GM23338 (cell line): ENCODE measurements around the gene POLG2. TPM values are rescaled to one million over a fixed set of nuclear protein-coding genes. Genes with fewer than 3 reads are reported as not detected.

Experiments used
- ATAC-seq: fragments of 200-7000 bp; cut with Tn5 transposase; 3 replicates; pipeline ENCODE4 v1.9.1; 2020
- DNase-seq: peaks from one replicate; pipeline ENCODE4 v3.0.0-alpha.2; 2015; ENCODE audit warnings: low spot score
- H2AFZ ChIP-seq: fragments of 200-600 bp; sonication (generic); 2 replicates; pipeline ENCODE4 v1.8.0; 2016; ENCODE audit warnings: antibody characterized with exemption, mild to moderate bottlenecking, moderate library complexity
- H3F3A ChIP-seq: fragments of 200-600 bp; sonication (generic); replicated peaks from 2 replicates; pipeline ENCODE4 v1.8.0; 2017; ENCODE audit warnings: antibody characterized with exemption, mixed run types, low read depth
- H3K27ac ChIP-seq: fragments of 200-600 bp; sonication (generic); 2 replicates; pipeline ENCODE4 v1.6.1; 2016; ENCODE audit warnings: low read depth
- H3K27me3 ChIP-seq: fragments of 200-600 bp; sonication (generic); 2 replicates; pipeline ENCODE4 v1.8.0; 2016; ENCODE audit warnings: mild to moderate bottlenecking, mixed run types, moderate library complexity; ENCODE audit not compliant: insufficient read depth
- H3K36me3 ChIP-seq: fragments of 200-600 bp; sonication (generic); 2 replicates; pipeline ENCODE4 v1.8.0; 2016; ENCODE audit warnings: mild to moderate bottlenecking; ENCODE audit not compliant: insufficient read depth
- H3K4me1 ChIP-seq: fragments of 200-600 bp; sonication (generic); 2 replicates; pipeline ENCODE4 v1.8.0; 2016; ENCODE audit warnings: mild to moderate bottlenecking, moderate library complexity; ENCODE audit not compliant: insufficient read depth
- H3K4me2 ChIP-seq: fragments of 200-600 bp; sonication (generic); 2 replicates; pipeline ENCODE4 v1.7.1; 2017; ENCODE audit warnings: mixed run types
- H3K4me3 ChIP-seq: fragments of 200-600 bp; sonication (generic); 2 replicates; pipeline ENCODE4 v1.6.1; 2016; ENCODE audit warnings: mixed run types
- H3K79me2 ChIP-seq: fragments of 200-600 bp; sonication (generic); replicated peaks from 2 replicates; pipeline ENCODE4 v1.8.0; 2017; ENCODE audit warnings: mild to moderate bottlenecking; ENCODE audit not compliant: insufficient read depth
- H3K9me2 ChIP-seq: fragments of 200-600 bp; sonication (generic); 2 replicates; pipeline ENCODE4 v1.8.0; 2017; ENCODE audit not compliant: insufficient read depth
- H4K20me1 ChIP-seq: fragments of 200-600 bp; sonication (generic); replicated peaks from 2 replicates; pipeline ENCODE4 v1.8.0; 2017; ENCODE audit warnings: mild to moderate bottlenecking; ENCODE audit not compliant: insufficient read depth
- H3K27ac Mint-ChIP-seq: 2 replicates; pipeline ENCODE4 v1.8.0; 2020; ENCODE audit warnings: inconsistent platforms, mild to moderate bottlenecking, moderate library complexity, mixed read lengths
- H3K27me3 Mint-ChIP-seq: 3 replicates; pipeline ENCODE4 v1.8.0; 2022; ENCODE audit warnings: low read depth, mild to moderate bottlenecking, moderate library complexity, mixed read lengths, inconsistent platforms; ENCODE audit not compliant: insufficient read depth, poor library complexity
- H3K36me3 Mint-ChIP-seq: 3 replicates; pipeline ENCODE4 v1.8.0; 2021; ENCODE audit warnings: low read depth, mild to moderate bottlenecking, inconsistent platforms, moderate library complexity, mixed read lengths
- H3K4me1 Mint-ChIP-seq: 3 replicates; pipeline ENCODE4 v1.8.0; 2020; ENCODE audit warnings: mild to moderate bottlenecking, inconsistent platforms, mixed read lengths
- H3K4me3 Mint-ChIP-seq: 3 replicates; pipeline ENCODE4 v1.8.0; 2021; ENCODE audit warnings: moderate library complexity, mild to moderate bottlenecking, inconsistent platforms, mixed read lengths
- H3K9me3 Mint-ChIP-seq: 3 replicates; pipeline ENCODE4 v1.8.0; 2020; ENCODE audit warnings: moderate library complexity, mild to moderate bottlenecking, inconsistent platforms, mixed read lengths
- CREB1 ChIP-seq: fragments of 250-450 bp; sonication (Bioruptor Pico); IDR thresholded peaks from 2 replicates; pipeline ENCODE4 v1.5.0; 2020; ENCODE audit warnings: low read depth, mild to moderate bottlenecking, moderate library complexity
- CTCF ChIP-seq, 2 experiments: fragments of 200-600 bp in 1 of 2; sonication (generic) in 1 of 2; conservative IDR thresholded peaks; 2 replicates each; pipeline versions ENCODE4 v1.5.1 to v1.6.1; 2016 to 2017; ENCODE audit warnings: antibody characterized with exemption in 2 of 2, low read depth in 2 of 2, mild to moderate bottlenecking in 2 of 2, moderate library complexity in 1 of 2
- EZH2 ChIP-seq: fragments of 200-600 bp; sonication (generic); IDR thresholded peaks from one replicate; pipeline ENCODE4 v1.8.0; 2017; ENCODE audit warnings: antibody characterized with exemption, mild to moderate bottlenecking, low read depth; ENCODE audit not compliant: unreplicated experiment
- EZH2phosphoT487 ChIP-seq: fragments of 200-600 bp; sonication (generic); IDR thresholded peaks from one replicate; pipeline ENCODE4 v1.8.1; 2018; ENCODE audit warnings: antibody characterized with exemption; ENCODE audit not compliant: unreplicated experiment
- JUNB ChIP-seq: IDR thresholded peaks from one replicate; pipeline ENCODE4 v1.6.1; 2016; ENCODE audit warnings: antibody characterized with exemption; ENCODE audit not compliant: unreplicated experiment
- NANOG ChIP-seq: IDR thresholded peaks from 2 replicates; pipeline ENCODE4 v1.6.1; 2016; ENCODE audit warnings: antibody characterized with exemption, borderline replicate concordance
- POLR2AphosphoS5 ChIP-seq: IDR thresholded peaks from 2 replicates; pipeline ENCODE4 v1.6.1; 2016; ENCODE audit warnings: antibody characterized with exemption, low read depth
- STAT1 ChIP-seq: IDR thresholded peaks from one replicate; pipeline ENCODE4 v1.6.1; 2016; ENCODE audit warnings: antibody characterized with exemption; ENCODE audit not compliant: unreplicated experiment
- ZNF114 ChIP-seq: fragments of 250-450 bp; sonication (Bioruptor Pico); IDR thresholded peaks from 2 replicates; pipeline ENCODE4 v1.5.0; 2020; ENCODE audit warnings: mild to moderate bottlenecking, moderate library complexity
- ZNF331 ChIP-seq: fragments of 250-450 bp; sonication (Bioruptor Pico); IDR thresholded peaks from 2 replicates; pipeline ENCODE4 v1.5.0; 2020; ENCODE audit warnings: low read depth, mild to moderate bottlenecking, moderate library complexity
- ZNF462 ChIP-seq: fragments of 250-450 bp; sonication (Bioruptor Pico); IDR thresholded peaks from 2 replicates; pipeline ENCODE4 v1.5.0; 2020; ENCODE audit warnings: mild to moderate bottlenecking, moderate library complexity
- polyA plus RNA-seq: library from polyadenylated mRNA; unstranded; fragments of >200 nt; fragmentation: Nextera tagmentation; extraction: Ambion mirVana; gene quantifications from 2 replicates; pipeline ENCODE4 v1.2.1, GENCODE V29; 2016
- total RNA-seq: library from RNA; depleted of rRNA; stranded (reverse); fragments of >200 nt; shearing (Covaris generic); gene quantifications from 2 replicates; pipeline ENCODE4 v1.2.3, GENCODE V29; 2014
- TF ChIP-seq, protein P1 (sequence below): IDR thresholded peaks from one replicate; pipeline ENCODE4 v1.6.1; 2018; ENCODE audit warnings: antibody characterized with exemption; ENCODE audit not compliant: unreplicated experiment
- TF ChIP-seq, protein P2 (sequence below): IDR thresholded peaks from 2 replicates; pipeline ENCODE4 v1.6.1; 2016; ENCODE audit warnings: antibody characterized with exemption

The POLG2 gene
- total and polyA plus RNA-seq, 2 experiments from 2014 or later: 20.2 to 28.0 TPM

DNA sequence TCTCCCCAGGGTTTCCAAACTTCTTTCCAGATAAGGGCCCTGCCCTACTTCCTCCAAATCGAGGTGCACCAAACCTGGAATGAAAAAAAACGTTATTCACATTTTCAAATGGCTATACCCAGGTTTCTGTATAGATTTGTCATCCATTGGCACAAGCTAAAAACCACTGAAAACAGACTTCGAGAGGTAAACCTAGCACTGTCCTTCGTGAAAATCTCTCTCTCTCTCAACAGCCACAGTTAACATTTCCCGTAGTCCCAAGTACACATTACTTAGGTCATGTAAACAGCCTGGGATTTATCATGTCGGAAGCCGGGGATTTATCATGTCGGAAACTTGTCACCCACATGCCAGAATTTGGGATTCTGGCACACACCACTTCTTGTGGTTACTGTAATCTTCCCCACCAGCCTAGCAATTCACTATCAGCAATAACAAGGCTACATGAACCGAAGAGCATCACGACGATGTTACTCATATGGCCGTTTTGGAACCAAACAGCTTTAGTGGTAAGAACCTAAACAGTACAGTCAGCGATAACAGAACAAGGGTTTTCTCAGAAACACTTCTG lies 8.0 kb upstream of the POLG2 start:
- ATAC-seq (no peak), DNase-seq (no peak)
- peaks cover 60% of the 10 kb centered on the region for H4K20me1 ChIP-seq
- Mint-ChIP-seq H3K4me1 (peaks cover 56% of the 10 kb centered on the region), H3K36me3 (peaks cover 86% of the 10 kb centered on the region), H3K4me3 (peak overlapping the region; percentile 99), H3K27ac (peak overlapping the region; percentile 100), H3K27me3 (peaks cover 24% of the 10 kb centered on the region), H3K9me3 (peaks cover 4% of the 10 kb centered on the region; the same call in 1 of the 3 replicates)
- H3K4me2 ChIP-seq: peak overlapping the region; percentile 91
- H3K4me1 ChIP-seq: peaks cover 8% of the 10 kb centered on the region; the same call in 1 of the 2 replicates
- peaks cover 93% of the 10 kb centered on the region for H3K79me2 ChIP-seq
- H2AFZ ChIP-seq: no peak overlapping the region
- peaks cover 57% of the 10 kb centered on the region for H3K36me3 ChIP-seq
- H3K27me3 ChIP-seq: no peaks in the 10 kb centered on the region
- TF ChIP-seq ZNF462 (CRISPR knock-in tag) (no peak), CREB1 (CRISPR knock-in tag) (no peak), EZH2 (no peak), NANOG (no peak), JUNB (no peak), ZNF331 (CRISPR knock-in tag) (no peak), CTCF (conservative IDR thresholded peaks at IDR 0.05; ENCODE audit: low read depth in 2 of 2) (no peak), ZNF114 (CRISPR knock-in tag) (no peak), POLR2AphosphoS5 (no peak; the same call in 1 of the 2 replicates), STAT1 (no peak), EZH2phosphoT487 (no peak)
- TF ChIP-seq, protein P1, sequence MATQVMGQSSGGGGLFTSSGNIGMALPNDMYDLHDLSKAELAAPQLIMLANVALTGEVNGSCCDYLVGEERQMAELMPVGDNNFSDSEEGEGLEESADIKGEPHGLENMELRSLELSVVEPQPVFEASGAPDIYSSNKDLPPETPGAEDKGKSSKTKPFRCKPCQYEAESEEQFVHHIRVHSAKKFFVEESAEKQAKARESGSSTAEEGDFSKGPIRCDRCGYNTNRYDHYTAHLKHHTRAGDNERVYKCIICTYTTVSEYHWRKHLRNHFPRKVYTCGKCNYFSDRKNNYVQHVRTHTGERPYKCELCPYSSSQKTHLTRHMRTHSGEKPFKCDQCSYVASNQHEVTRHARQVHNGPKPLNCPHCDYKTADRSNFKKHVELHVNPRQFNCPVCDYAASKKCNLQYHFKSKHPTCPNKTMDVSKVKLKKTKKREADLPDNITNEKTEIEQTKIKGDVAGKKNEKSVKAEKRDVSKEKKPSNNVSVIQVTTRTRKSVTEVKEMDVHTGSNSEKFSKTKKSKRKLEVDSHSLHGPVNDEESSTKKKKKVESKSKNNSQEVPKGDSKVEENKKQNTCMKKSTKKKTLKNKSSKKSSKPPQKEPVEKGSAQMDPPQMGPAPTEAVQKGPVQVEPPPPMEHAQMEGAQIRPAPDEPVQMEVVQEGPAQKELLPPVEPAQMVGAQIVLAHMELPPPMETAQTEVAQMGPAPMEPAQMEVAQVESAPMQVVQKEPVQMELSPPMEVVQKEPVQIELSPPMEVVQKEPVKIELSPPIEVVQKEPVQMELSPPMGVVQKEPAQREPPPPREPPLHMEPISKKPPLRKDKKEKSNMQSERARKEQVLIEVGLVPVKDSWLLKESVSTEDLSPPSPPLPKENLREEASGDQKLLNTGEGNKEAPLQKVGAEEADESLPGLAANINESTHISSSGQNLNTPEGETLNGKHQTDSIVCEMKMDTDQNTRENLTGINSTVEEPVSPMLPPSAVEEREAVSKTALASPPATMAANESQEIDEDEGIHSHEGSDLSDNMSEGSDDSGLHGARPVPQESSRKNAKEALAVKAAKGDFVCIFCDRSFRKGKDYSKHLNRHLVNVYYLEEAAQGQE: no peak
- TF ChIP-seq, protein P2, sequence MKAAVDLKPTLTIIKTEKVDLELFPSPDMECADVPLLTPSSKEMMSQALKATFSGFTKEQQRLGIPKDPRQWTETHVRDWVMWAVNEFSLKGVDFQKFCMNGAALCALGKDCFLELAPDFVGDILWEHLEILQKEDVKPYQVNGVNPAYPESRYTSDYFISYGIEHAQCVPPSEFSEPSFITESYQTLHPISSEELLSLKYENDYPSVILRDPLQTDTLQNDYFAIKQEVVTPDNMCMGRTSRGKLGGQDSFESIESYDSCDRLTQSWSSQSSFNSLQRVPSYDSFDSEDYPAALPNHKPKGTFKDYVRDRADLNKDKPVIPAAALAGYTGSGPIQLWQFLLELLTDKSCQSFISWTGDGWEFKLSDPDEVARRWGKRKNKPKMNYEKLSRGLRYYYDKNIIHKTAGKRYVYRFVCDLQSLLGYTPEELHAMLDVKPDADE: no peak
- peak overlapping the region; percentile 76 for H3K27ac ChIP-seq
- no peaks in the 10 kb centered on the region for H3K9me2 ChIP-seq
- peak overlapping the region; percentile 100 for H3K4me3 ChIP-seq
- peaks cover 44% of the 10 kb centered on the region for H3F3A ChIP-seq
